MM.1S (cell line): Measurements from ENCODE around the gene CCND2.

Experiments used
- EZH2 ChIP-seq: fragments of 300-600 bp; sonication (generic); optimal IDR thresholded peaks from 2 replicates; pipeline ENCODE3; 2017; ENCODE audit warnings: low read depth, mild to moderate bottlenecking, antibody characterized with exemption, low read length, mixed read lengths
- TF ChIP-seq, protein P1 (sequence below): fragments of 300-600 bp; sonication (generic); IDR thresholded peaks from 2 replicates; pipeline ENCODE4 v1.5.1; 2016; ENCODE audit warnings: antibody characterized with exemption, low read length, mixed read lengths

DNA sequence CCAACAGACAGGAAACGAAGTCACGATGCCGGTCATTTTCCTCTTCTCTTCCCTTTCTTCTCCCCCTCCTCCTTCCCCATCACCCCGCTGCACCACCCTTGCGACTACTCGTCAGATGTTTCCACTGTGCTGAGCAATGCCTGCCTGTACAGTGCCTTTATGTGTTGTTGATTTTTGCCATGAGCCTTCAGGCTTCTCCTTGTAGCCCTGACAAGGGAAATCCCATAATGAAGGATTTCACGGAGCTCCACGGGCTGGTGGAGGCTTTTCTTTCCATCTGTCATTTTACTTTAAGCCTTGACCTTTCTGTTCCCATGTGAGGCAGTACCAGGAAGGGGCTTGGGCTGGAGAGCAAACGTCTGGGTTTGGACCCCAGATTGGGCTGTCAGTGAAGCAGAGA, 28.7 kb upstream of the CCND2 start:
- TF ChIP-seq, protein P1, sequence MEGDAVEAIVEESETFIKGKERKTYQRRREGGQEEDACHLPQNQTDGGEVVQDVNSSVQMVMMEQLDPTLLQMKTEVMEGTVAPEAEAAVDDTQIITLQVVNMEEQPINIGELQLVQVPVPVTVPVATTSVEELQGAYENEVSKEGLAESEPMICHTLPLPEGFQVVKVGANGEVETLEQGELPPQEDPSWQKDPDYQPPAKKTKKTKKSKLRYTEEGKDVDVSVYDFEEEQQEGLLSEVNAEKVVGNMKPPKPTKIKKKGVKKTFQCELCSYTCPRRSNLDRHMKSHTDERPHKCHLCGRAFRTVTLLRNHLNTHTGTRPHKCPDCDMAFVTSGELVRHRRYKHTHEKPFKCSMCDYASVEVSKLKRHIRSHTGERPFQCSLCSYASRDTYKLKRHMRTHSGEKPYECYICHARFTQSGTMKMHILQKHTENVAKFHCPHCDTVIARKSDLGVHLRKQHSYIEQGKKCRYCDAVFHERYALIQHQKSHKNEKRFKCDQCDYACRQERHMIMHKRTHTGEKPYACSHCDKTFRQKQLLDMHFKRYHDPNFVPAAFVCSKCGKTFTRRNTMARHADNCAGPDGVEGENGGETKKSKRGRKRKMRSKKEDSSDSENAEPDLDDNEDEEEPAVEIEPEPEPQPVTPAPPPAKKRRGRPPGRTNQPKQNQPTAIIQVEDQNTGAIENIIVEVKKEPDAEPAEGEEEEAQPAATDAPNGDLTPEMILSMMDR = no peak
- no peak for TF ChIP-seq EZH2
